Putamen (tissue), 1 donor: ENCODE measurements around the gene FOXO4.
A peak's percentile ranks its signal among the peaks of the same experiment; 100 is the strongest.
"Not testable (repeated sequence)": the region's sequence is repeated elsewhere in the genome, so short reads cannot be mapped to it uniquely, and the experiment has no call there.

ENCODE experiments used
- DNase-seq: peaks from one replicate; pipeline ENCODE4 v3.0.0-alpha.2; 2016; ENCODE audit warnings: low spot score

The FOXO4 gene, protein sequence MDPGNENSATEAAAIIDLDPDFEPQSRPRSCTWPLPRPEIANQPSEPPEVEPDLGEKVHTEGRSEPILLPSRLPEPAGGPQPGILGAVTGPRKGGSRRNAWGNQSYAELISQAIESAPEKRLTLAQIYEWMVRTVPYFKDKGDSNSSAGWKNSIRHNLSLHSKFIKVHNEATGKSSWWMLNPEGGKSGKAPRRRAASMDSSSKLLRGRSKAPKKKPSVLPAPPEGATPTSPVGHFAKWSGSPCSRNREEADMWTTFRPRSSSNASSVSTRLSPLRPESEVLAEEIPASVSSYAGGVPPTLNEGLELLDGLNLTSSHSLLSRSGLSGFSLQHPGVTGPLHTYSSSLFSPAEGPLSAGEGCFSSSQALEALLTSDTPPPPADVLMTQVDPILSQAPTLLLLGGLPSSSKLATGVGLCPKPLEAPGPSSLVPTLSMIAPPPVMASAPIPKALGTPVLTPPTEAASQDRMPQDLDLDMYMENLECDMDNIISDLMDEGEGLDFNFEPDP

DNA sequence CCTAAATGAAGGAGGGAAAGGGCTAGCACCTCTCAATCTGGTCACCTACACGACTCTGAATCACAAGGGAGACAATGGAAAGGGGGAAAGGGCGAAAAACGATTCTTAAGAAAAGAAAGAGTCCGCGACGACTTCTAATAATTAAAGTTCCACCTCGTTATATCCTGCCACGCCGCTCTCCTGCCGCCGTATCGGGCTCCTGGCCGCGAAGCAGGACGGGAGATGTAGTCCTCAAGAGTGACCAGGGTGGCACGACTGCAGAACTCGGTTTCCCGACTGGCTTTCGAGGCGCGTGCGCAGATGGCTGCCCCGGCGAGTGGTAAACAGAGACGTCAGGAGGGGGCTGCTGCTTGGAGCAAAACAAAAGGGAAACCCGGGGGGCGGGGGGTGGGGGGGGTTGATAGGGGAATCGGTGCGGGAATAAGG, at the start of gene FOXO4:
Gene FOXO4, plus strand, starts transcription at position 297 of the 426 bp plus-strand sequence. CDS start 678 bp downstream, outside the sequence.
- peak; percentile 91 for DNase-seq

GRCh38 chrX:71047891-71048290, 47.8 kb upstream of the FOXO4 start:
- not testable (repeated sequence) for DNase-seq

DNA sequence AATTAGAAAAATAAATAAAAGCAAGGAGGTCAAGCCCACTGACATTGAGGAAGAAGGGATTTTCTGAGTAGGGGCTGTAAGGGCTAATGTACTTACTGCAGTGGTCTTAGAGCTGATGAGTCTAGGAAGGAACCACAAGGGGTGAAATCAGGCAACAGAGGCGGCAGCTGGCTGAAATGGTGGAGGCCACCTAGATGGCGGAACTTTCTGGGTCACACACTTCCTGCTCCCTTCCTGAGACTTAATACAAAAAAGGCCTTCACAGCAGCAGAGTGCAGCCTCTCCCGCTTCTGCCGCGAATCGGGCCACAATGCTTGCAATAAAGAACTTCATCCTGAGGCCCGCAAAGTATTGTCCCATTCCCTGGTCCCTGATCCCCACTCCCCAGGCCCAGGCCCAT, 42.9 kb upstream of the FOXO4 start:
- DNase-seq: no peak

- peak; percentile 11 for DNase-seq
Measured at GRCh38 chrX:71053217-71053621, 42.4 kb upstream of the FOXO4 start.

DNA sequence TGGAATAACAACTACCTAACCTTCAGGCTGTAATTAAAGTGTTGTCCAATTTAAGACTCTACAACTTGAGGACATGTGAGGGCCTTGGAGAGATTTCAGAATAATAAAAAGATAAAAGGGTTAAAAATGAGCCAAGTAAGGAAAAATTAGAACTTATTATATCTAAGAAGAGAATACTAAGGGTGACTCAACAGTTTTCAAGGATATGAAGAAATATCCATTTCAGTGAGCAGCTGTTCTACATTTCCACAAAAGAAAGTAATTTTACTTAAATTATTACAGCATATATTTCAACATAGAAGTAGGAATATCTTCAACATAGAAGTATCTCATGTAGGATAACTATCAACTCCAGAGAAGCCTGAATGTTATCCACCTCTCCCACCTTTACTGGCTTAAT, 38.8 kb upstream of the FOXO4 start:
- DNase-seq: no peak

DNA sequence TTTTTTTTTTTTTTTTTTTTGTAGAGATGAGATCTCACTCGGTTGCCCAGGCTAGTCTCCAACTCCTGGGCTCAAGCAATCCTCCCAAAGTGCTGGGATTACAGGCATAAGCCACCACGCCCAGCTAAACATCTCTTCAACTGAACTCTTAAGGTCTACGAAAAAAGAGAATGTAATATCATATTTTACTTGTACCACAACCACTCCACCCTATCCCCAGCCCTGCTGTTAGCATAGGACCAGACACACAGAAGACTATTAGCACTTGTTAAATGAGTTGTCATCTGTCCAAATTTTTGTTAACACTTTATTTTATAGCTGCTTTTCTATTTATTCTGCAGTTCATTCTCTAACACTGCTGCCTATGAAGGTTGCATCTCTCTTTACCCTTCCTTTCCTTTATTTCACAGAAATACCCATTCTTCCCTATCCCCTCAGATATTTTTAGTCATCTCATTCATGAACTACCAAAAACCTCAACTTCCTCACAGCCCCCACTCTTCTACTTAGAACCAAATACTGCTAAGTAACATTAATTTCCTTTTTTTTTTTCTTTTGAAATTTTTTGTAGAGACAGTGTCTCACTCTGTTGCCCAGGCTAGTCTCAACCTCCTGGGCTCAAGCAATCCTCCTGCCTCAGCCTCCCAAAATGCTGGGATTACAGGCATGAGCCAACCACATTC, 37.7 kb upstream of the FOXO4 start:
- no peak for DNase-seq

- no peak for DNase-seq
Measured at GRCh38 chrX:71060127-71060526, 35.5 kb upstream of the FOXO4 start.

DNA sequence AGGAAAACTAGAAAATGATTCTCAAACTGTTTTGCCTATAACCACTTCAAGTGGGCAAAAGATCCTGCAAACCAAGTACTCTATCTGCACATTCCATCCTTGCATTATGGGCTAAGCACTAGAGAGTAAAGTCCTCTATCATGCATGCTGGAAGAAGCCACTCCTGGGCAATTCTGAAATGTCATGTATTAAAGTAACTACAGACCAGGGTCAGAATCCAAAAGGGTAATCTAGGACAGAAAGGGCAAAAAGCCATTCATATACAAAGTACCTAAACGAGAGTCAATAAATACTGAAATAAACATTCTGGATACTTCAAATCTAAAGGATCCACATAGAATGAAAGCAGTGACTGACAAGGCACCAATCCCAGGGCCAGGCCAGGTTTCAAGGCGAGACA, 28.6 kb upstream of the FOXO4 start:
- no peak for DNase-seq

DNA sequence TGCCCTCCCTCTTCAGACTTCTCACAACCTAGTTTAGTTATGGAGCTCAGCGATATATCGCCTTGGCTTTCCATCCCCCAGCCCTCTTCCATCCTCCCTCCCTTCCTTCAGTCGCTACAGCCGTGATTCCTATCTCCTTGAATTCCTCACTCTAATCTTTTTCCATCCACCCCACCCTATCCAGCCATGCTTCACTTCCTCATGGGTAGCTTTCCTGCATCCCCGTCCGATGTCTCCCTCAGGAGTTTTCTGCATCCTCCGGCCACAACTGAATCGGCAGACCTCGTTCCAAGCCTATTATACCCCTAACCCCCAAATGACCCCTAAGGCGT, 28.0 kb upstream of the FOXO4 start:
- DNase-seq: peak; percentile 15

GRCh38 chrX:71068044-71068918, 27.4 kb upstream of the FOXO4 start, which contains the start of gene SNX12:
SNX12 (minus strand) TSS chrX:71068334; CDS start chrX:71068306, 28 bp downstream.
- DNase-seq: peak; percentile 92

DNA sequence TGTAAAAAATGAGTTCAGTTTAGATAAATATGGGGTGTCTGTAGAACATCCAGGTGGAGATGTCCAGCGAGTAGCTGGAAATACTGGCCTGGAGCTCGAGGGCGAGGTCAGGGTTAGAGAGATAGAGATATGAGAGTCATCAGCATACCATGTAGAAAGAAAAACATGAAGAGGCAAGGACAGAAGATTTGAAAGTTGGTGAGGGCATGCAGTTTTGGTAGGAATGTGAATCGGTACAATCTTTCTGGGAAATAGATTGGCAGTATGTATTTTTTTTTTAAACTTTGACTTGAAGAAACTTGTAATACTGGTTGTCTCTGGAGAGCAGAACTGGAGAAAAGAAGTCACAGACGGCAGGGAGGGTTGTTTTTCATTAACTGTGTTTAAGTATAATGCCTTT, 25.1 kb upstream of the FOXO4 start:
- DNase-seq: no peak

- DNase-seq: no peak
Measured at GRCh38 chrX:71081330-71082123, 14.1 kb upstream of the FOXO4 start.

DNA sequence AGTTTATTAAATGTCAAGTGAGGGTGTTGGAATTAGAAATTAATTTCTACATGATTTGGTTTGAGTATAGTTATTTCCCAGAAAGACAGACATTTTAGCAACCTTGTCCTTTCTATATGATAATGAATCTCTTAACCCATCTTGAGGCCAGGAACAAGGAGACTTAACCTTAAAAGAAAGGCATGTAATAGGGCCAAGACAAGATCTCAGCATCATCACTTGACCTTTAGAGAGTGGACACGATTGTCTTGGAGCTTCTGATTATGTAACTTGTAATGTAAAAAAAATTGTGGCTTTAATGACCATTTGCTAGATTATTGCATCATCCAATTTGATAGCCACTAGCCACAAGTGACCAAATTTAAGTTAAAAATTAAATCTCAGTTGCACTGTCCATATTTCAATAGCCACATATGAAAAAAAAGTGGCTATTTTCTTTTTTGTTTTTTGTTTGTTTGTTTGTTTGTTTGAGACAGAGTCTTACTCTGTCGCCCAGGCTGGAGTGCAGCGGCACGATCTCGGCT, 13.5 kb upstream of the FOXO4 start:
- no peak for DNase-seq

DNA sequence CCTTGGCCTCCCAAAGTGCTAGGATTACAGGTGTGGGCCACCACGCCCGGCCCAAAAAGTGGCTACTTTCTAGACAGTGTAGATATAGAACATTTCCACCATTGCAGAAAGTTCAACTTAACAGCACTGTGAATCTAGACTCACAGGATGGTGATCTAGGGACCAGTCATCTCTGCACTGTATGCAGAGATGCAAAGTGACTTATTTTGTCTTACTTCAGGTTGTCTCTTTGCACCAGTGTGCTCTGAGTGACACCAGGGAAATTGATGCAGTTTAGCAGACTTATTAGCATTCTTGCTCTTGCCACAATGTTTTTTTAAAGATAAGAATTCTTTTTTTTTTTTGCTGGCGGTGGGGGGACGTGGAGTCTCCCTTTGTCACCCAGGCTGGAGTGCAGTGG, 12.8 kb upstream of the FOXO4 start:
- DNase-seq: no peak

DNA sequence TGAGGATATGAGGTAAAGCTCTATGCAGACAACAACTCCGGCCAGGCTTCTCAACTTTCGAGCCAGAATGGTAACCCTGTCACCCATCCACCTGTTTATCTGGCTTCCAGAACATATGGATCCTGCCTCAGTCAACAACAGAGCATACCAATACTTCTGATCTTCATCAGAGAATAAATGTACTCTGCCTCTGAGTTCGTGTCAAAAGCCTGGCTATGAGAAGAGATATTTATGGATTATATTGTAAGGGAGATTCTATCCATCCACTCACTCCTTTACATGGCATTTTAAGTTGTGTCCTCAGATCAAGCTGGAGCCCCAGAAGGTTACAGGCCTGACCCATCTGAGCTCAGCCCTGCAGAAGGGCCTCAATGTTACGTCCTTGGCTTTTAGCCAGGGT, 9.8 kb upstream of the FOXO4 start:
- no peak for DNase-seq

- no peak for DNase-seq
Measured at GRCh38 chrX:71091263-71091662, 4.4 kb upstream of the FOXO4 start.

GRCh38 chrX:71095033-71095432, 618 bp upstream of the FOXO4 start:
- no peak for DNase-seq

DNA sequence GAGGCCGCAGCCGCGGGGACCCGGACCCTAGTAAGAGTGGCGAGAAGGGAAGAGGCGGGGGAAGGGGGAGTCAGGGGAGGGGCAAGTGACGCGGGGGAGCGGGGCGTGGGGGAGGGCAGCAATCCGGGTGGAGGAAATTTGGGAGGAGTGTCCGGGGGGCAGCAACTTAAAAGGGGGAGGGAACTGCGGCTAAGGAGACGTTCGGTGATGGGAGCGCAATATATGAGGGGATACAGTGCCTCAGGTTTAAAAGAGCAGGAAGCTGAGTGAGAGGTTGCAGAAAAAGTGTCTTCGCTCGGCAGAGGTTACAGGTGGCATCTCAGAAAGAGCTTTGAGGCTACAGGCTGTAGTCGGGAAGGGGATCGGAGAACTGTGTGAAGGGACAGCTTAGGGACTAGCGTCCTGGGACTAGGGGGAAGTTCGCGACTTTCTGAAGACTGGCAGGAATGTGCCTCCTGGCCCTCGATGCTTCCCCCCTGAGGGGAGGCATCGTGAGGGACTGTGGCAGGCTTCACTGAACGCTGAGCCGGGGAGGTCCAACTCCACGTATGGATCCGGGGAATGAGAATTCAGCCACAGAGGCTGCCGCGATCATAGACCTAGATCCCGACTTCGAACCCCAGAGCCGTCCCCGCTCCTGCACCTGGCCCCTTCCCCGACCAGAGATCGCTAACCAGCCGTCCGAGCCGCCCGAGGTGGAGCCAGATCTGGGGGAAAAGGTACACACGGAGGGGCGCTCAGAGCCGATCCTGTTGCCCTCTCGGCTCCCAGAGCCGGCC, 519 bp downstream of the FOXO4 start:
- no peak for DNase-seq

DNA sequence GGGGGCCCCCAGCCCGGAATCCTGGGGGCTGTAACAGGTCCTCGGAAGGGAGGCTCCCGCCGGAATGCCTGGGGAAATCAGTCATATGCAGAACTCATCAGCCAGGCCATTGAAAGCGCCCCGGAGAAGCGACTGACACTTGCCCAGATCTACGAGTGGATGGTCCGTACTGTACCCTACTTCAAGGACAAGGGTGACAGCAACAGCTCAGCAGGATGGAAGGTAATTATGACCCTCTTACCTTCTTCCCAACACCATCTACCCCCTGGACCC, 1.0 kb downstream of the FOXO4 start:
- no peak for DNase-seq

DNA sequence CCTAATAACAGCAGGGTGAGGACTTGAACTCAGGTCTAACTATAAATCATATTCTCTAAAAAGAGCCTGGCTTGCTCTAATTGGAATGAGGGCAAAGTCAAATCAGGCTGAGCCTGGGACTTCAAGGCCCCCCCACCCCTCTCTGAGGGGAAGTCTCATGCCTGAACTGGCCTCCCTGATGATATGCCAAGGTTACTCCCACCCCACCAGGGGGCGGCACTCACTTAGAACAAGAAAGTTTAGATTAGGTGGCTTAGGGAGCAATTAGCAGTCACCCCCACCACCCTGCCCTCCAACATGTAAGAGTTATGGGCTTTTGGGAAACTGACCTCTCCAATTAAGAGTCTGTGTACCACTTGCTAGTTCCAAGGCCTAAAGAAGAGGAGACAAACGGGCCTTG, 2.7 kb downstream of the FOXO4 start:
- peak; percentile 39 for DNase-seq
